ENCODE data around the gene PLB1.

The PLB1 gene

GRCh38 chr2:28484835-28485234 is 11.0 kb upstream of the PLB1 start:
- TF ChIP-seq REST (IDR thresholded peaks at IDR 0.05; ENCODE audit: insufficient replicate concordance, low read depth) (no peak), CTCF (IDR thresholded peaks at IDR 0.05; ENCODE audit: insufficient read depth, low read length) (no peak), SPI1 (IDR thresholded peaks at IDR 0.05; ENCODE audit: borderline replicate concordance, low read depth) (no peak), GABPA (IDR thresholded peaks at IDR 0.05; ENCODE audit: low read depth) (no peak), POLR2AphosphoS5 (IDR thresholded peaks at IDR 0.05; ENCODE audit: low read depth) (no peak)
- Histone ChIP-seq H3K27ac (replicated peaks) (no peak overlapping the region), H3K27me3 (ENCODE audit: insufficient read depth, poor library complexity, severe bottlenecking) (no peaks in the 10 kb centered on the region), H3K4me3 (replicated peaks; ENCODE audit: insufficient read depth, low read length) (no peak overlapping the region)
- no peak for DNase-seq (ENCODE audit: low read depth in 1 of 2, low spot score in 1 of 2)

GRCh38 chr2:28486526-28486925 is 9.3 kb upstream of the PLB1 start:
- TF ChIP-seq POLR2AphosphoS5 (IDR thresholded peaks at IDR 0.05; ENCODE audit: low read depth) (no peak), GABPA (IDR thresholded peaks at IDR 0.05; ENCODE audit: low read depth) (no peak), SPI1 (IDR thresholded peaks at IDR 0.05; ENCODE audit: borderline replicate concordance, low read depth) (no peak), REST (IDR thresholded peaks at IDR 0.05; ENCODE audit: insufficient replicate concordance, low read depth) (no peak), CTCF (IDR thresholded peaks at IDR 0.05; ENCODE audit: insufficient read depth, low read length) (no peak)
- no peak for DNase-seq (ENCODE audit: low read depth in 1 of 2, low spot score in 1 of 2)
- no peaks in the 10 kb centered on the region for H3K27me3 ChIP-seq (ENCODE audit: insufficient read depth, poor library complexity, severe bottlenecking)
- no peak overlapping the region for H3K27ac ChIP-seq (replicated peaks)
- H3K4me3 ChIP-seq (replicated peaks; ENCODE audit: insufficient read depth, low read length) = no peak overlapping the region

- TF ChIP-seq POLR2AphosphoS5 (IDR thresholded peaks at IDR 0.05; ENCODE audit: low read depth) (no peak), REST (IDR thresholded peaks at IDR 0.05; ENCODE audit: insufficient replicate concordance, low read depth) (no peak), CTCF (IDR thresholded peaks at IDR 0.05; ENCODE audit: insufficient read depth, low read length) (no peak), GABPA (IDR thresholded peaks at IDR 0.05; ENCODE audit: low read depth) (no peak)
- no peaks in the 10 kb centered on the region for H3K27me3 ChIP-seq (ENCODE audit: insufficient read depth, poor library complexity, severe bottlenecking)
- DNase-seq (ENCODE audit: low read depth in 1 of 2, low spot score in 1 of 2) = no peak
- no peak overlapping the region for H3K27ac ChIP-seq (replicated peaks)
- H3K4me3 ChIP-seq (replicated peaks; ENCODE audit: insufficient read depth, low read length) = no peak overlapping the region
These were observed 8.6 kb upstream of the PLB1 start for GRCh38 chr2:28487258-28487657.
